GM12878 (cell line): ENCODE measurements around the gene TMEM91. TPM values are rescaled to one million over a fixed set of nuclear protein-coding genes. Genes with fewer than 3 reads are reported as not detected.

ENCODE experiments used
- ATAC-seq: fragments of 200-7000 bp; cut with Tn5 transposase; 3 replicates; pipeline ENCODE4 v1.9.1; 2020; ENCODE audit warnings: mild to moderate bottlenecking, moderate library complexity
- BruUV-seq: library from RNA; stranded (reverse); fragments of 400-500 nt; replicated peaks from 2 replicates; lab custom pipeline; 2021; lab: Mats Ljungman, UMichigan
- CTCF ChIA-PET: fragments of 300-600 bp; sonication (Branson Sonifier 250); formaldehyde crosslinking; extraction: SDS; loops from one replicate; lab custom pipeline; 2021; ENCODE audit warnings: inconsistent platforms; lab: Yijun Ruan, JAX
- POLR2A ChIA-PET: fragments of 350-600 bp; formaldehyde crosslinking; extraction: SDS; loops from one replicate; lab custom pipeline; 2021; ENCODE audit warnings: inconsistent platforms; lab: Charles Lee
- RAD21 ChIA-PET: fragments of 300-600 bp; sonication (Branson Sonifier 250); formaldehyde crosslinking; loops from one replicate; lab custom pipeline; 2023; ENCODE audit warnings: antibody characterized with exemption; ENCODE audit not compliant: unreplicated experiment; lab: Charles Lee
- SMC1A ChIA-PET: fragments of 300-600 bp; sonication (Branson Sonifier 250); formaldehyde crosslinking; loops from one replicate; lab custom pipeline; 2023; ENCODE audit not compliant: unreplicated experiment, uncharacterized antibody; lab: Charles Lee
- DNase-seq: peaks from one replicate; pipeline ENCODE4 v3.0.0-alpha.2; 2011; ENCODE audit warnings: low read depth, low spot score
- FAIRE-seq: peaks from 3 replicates; lab custom pipeline; 2011; peaks lifted over from hg19 to GRCh38; lab: Jason Lieb, UNC
- H2AFZ ChIP-seq: 2 replicates; pipeline ENCODE4 v1.6.0; 2011; ENCODE audit warnings: low read depth, low read length, control low read depth; ENCODE audit not compliant: control insufficient read depth
- H3K27ac ChIP-seq: 2 replicates; pipeline ENCODE4 v1.5.1; 2011; ENCODE audit warnings: control low read depth; ENCODE audit not compliant: control insufficient read depth, insufficient read depth
- H3K27me3 ChIP-seq, 2 experiments: replicated peaks in 1 of 2; 2 replicates each; pipeline versions ENCODE4 v1.6.0 to v1.6.1; 2011; ENCODE audit warnings: low read length in 1 of 2; ENCODE audit not compliant: control insufficient read depth in 2 of 2, insufficient read depth in 2 of 2
- H3K36me3 ChIP-seq, 2 experiments: 2 replicates each; pipeline ENCODE4 v1.5.1; 2011; ENCODE audit warnings: low read length in 1 of 2; ENCODE audit not compliant: control insufficient read depth in 2 of 2, insufficient read depth in 2 of 2
- H3K4me1 ChIP-seq: 2 replicates; pipeline ENCODE4 v1.6.1; 2011; ENCODE audit warnings: mild to moderate bottlenecking, low read length, moderate library complexity, mixed read lengths; ENCODE audit not compliant: control insufficient read depth, insufficient read depth
- H3K4me2 ChIP-seq: 2 replicates; pipeline ENCODE4 v1.6.0; 2011; ENCODE audit warnings: control low read depth; ENCODE audit not compliant: control insufficient read depth, insufficient read depth
- H3K4me3 ChIP-seq: fragments of 200-600 bp; sonication (generic); 2 replicates; pipeline ENCODE4 v1.5.1; 2016
- H3K79me2 ChIP-seq: 2 replicates; pipeline ENCODE4 v1.6.0; 2011; ENCODE audit warnings: low read length; ENCODE audit not compliant: control insufficient read depth, insufficient read depth
- H3K9ac ChIP-seq: 2 replicates; pipeline ENCODE4 v1.8.0; 2011; ENCODE audit warnings: low read length, control low read depth, mixed read lengths; ENCODE audit not compliant: control insufficient read depth, insufficient read depth
- H3K9me3 ChIP-seq: replicated peaks from 3 replicates; pipeline ENCODE4 v1.5.1; 2011; ENCODE audit warnings: mild to moderate bottlenecking, low read length; ENCODE audit not compliant: control insufficient read depth, insufficient read depth
- H4K20me1 ChIP-seq: 2 replicates; pipeline ENCODE4 v1.6.0; 2011; ENCODE audit not compliant: control insufficient read depth, insufficient read depth
- ATF3 ChIP-seq: IDR thresholded peaks from 2 replicates; pipeline ENCODE4 v1.6.1; 2011; ENCODE audit warnings: low read depth, mild to moderate bottlenecking, low read length, moderate library complexity, borderline replicate concordance; ENCODE audit errors: extremely low read depth
- CEBPB ChIP-seq, 2 experiments: fragments of 150-350 bp in 1 of 2; IDR thresholded peaks; 2 replicates each; pipeline ENCODE4 v1.6.1; 2012 to 2014; ENCODE audit warnings: low read depth in 2 of 2, low read length in 2 of 2, borderline replicate concordance in 1 of 2, inconsistent platforms in 1 of 2
- ETV6 ChIP-seq, 2 experiments: fragments of 450-650 bp in 1 of 2; IDR thresholded peaks in 1 of 2; conservative IDR thresholded peaks in 1 of 2; 2 replicates each; pipeline ENCODE4 v1.6.1; 2014; ENCODE audit warnings: antibody characterized with exemption in 1 of 2, borderline replicate concordance in 1 of 2, low read depth in 1 of 2, mild to moderate bottlenecking in 1 of 2, moderate library complexity in 1 of 2
- EZH2 ChIP-seq: IDR thresholded peaks from 2 replicates; pipeline ENCODE4 v1.6.1; 2012; ENCODE audit warnings: low read depth, mild to moderate bottlenecking, control low read depth, inconsistent platforms, low read length, borderline replicate concordance; ENCODE audit not compliant: control insufficient read depth
- NFYA ChIP-seq: IDR thresholded peaks from 2 replicates; pipeline ENCODE4 v1.6.1; 2011; ENCODE audit warnings: low read depth, mild to moderate bottlenecking, low read length, improper control_type of control experiment, borderline replicate concordance
- POLR2AphosphoS5 ChIP-seq: IDR thresholded peaks from 2 replicates; pipeline ENCODE4 v1.6.1; 2011; ENCODE audit warnings: mild to moderate bottlenecking, low read length, inconsistent platforms
- POU2F2 ChIP-seq: IDR thresholded peaks from 3 replicates; pipeline ENCODE4 v1.6.1; 2011; ENCODE audit warnings: low read depth, mild to moderate bottlenecking, low read length, borderline replicate concordance
- SREBF1 ChIP-seq: IDR thresholded peaks from 2 replicates; pipeline ENCODE4 v1.6.1; 2012; ENCODE audit warnings: mild to moderate bottlenecking, low read length
- ZNF24 ChIP-seq: fragments of 450-650 bp; IDR thresholded peaks from 2 replicates; pipeline ENCODE4 v1.6.1; 2017; ENCODE audit warnings: antibody characterized with exemption, mild to moderate bottlenecking
- WGBS: methylation state at CpG from one replicate; pipeline ENCODE4 v1.1.6; 2016; ENCODE audit warnings: low lambda C conversion rate; ENCODE audit not compliant: insufficient replicate concordance, insufficient coverage; ENCODE audit errors: missing lambda C conversion rate; 5-methylcytosine and 5-hydroxymethylcytosine counted together
- in situ Hi-C: fragments of 300-500 bp; cut with MboI; formaldehyde crosslinking; loops from 9 replicates; pipeline ENCODE4 v1.14.3; 2018; ENCODE audit warnings: mixed read lengths
- intact Hi-C: fragments of 100-400 bp; cut with micrococcal nuclease; formaldehyde crosslinking; loops from one replicate; pipeline ENCODE4 v1.14.2; 2022; ENCODE audit not compliant: unreplicated experiment
- polyA plus RNA-seq, 11 experiments: library from polyadenylated mRNA; depleted of rRNA in 4 of 11; unstranded in 6 of 11; stranded (reverse) in 5 of 11; fragments of >200 nt; fragmentation: Nextera tagmentation in 4 of 11; fragmentation: Illumina TruSeq in 1 of 11; extraction: Ambion mirVana in 4 of 11; extraction: Trizol in 1 of 11; gene quantifications; 1 replicate in 1 of 11; 2 replicates in 10 of 11; pipeline versions ENCODE4 v1.2.1 to v1.2.3, GENCODE V29; 2011 to 2016; ENCODE audit warnings: inconsistent platforms in 2 of 11, missing spikeins in 2 of 11, low read depth in 1 of 11
- total RNA-seq, 4 experiments: library from RNA; depleted of rRNA in 3 of 4; stranded (reverse); fragments of >200 nt in 3 of 4; fragmentation: Illumina TruSeq in 1 of 4; extraction: Trizol in 1 of 4; gene quantifications; 2 replicates each; pipeline versions ENCODE4 v1.2.1 to v1.2.3, GENCODE V29; 2013 to 2021

The TMEM91 gene
- total and polyA plus RNA-seq, 10 of the 15 experiments (the other 5 are each of a cell fraction or from before 2014, with no cell fraction given), result 1.5 to 5.5 (median 2.7) TPM

- TF ChIP-seq ETV6 (conservative IDR thresholded peaks at IDR 0.05 in 1 of 2, IDR thresholded peaks at IDR 0.05 in 1 of 2; ENCODE audit: borderline replicate concordance in 1 of 2, low read depth in 1 of 2), result no peak
- TF ChIP-seq POLR2AphosphoS5, result no peak
- no peak for TF ChIP-seq SREBF1
- no peak for TF ChIP-seq ATF3
- TF ChIP-seq EZH2, result no peak
- no peak for TF ChIP-seq POU2F2
- no peak for TF ChIP-seq ZNF24
These were observed 46.1 kb downstream of the TMEM91 start (continued) for GRCh38 chr19:41422456-41422855.

GRCh38 chr19:41422955-41423354 lies 46.6 kb downstream of the TMEM91 start:
- no peak overlapping the region for H2AFZ ChIP-seq
- FAIRE-seq (no peak), DNase-seq (no peak), ATAC-seq (no peak)
- H4K20me1 ChIP-seq, result no peaks in the 10 kb centered on the region
- H3K4me1 ChIP-seq, result peaks cover 9% of the 10 kb centered on the region
- BruUV-seq, result no TSS peak
- no peak overlapping the region for H3K9ac ChIP-seq
- ChIA-PET RAD21 (no interaction called here), POLR2A (no interaction called here), SMC1A (no interaction called here), CTCF (no interaction called here)
- no peak for TF ChIP-seq NFYA
- TF ChIP-seq CEBPB (IDR thresholded peaks at IDR 0.05; ENCODE audit: borderline replicate concordance in 1 of 2, low read depth in 2 of 2, low read length in 2 of 2), result no peak
- H3K4me3 ChIP-seq, result no peak overlapping the region
- H3K27ac ChIP-seq, result no peak overlapping the region
- H3K79me2 ChIP-seq, result no peaks in the 10 kb centered on the region; the same call in 1 of the 2 replicates
- over 99% methylated on average over 12 of the region's 12 CpGs for WGBS
- H3K4me2 ChIP-seq, result no peak overlapping the region
- in situ Hi-C loops (no loop called here), intact Hi-C loops (no loop called here)
- peaks cover 11 to 18% of the 10 kb centered on the region in 2 experiments for H3K36me3 ChIP-seq
- H3K27me3 ChIP-seq, result no peaks in the 10 kb centered on the region
- H3K9me3 ChIP-seq, result no peaks in the 10 kb centered on the region
